ENCODE measurements around the gene LAMB2.

GRCh38 chr3:49104052-49104426, 28.8 kb downstream of the LAMB2 start:
- TF ChIP-seq CTCF (IDR thresholded peaks at IDR 0.05) (no peak), POLR2A (IDR thresholded peaks at IDR 0.05) (no peak)
